HepG2 (cell line): ENCODE results near the gene PTPRH. TPM values are rescaled to one million over a fixed set of nuclear protein-coding genes. Genes with fewer than 3 reads are reported as not detected.

Experiments used
- ARNTL ChIP-seq: sonication (generic); formaldehyde crosslinking; IDR thresholded peaks from 2 replicates; pipeline ENCODE4 v1.4.0; 2020; ENCODE audit warnings: mild to moderate bottlenecking, missing genetic modification reagents
- ERF ChIP-seq: IDR thresholded peaks from 2 replicates; pipeline ENCODE4 v1.6.1; 2018; ENCODE audit warnings: missing biosample characterization, missing genetic modification reagents
- GATAD2A ChIP-seq: IDR thresholded peaks from 2 replicates; pipeline ENCODE4 v1.6.1; 2016
- GFI1 ChIP-seq: sonication (generic); formaldehyde crosslinking; IDR thresholded peaks from 2 replicates; pipeline ENCODE4 v1.5.0; 2020; ENCODE audit warnings: missing genetic modification reagents, mild to moderate bottlenecking, borderline replicate concordance
- GRHL1 ChIP-seq: sonication (generic); formaldehyde crosslinking; conservative IDR thresholded peaks from 2 replicates; pipeline ENCODE4 v1.8.0; 2022; ENCODE audit warnings: missing genetic modification reagents
- HCFC1 ChIP-seq: fragments of 150-350 bp; IDR thresholded peaks from 2 replicates; pipeline ENCODE4 v1.6.1; 2014; ENCODE audit warnings: low read depth, low read length
- HNF1B ChIP-seq: sonication (generic); formaldehyde crosslinking; IDR thresholded peaks from 2 replicates; pipeline ENCODE4 v1.5.1; 2020; ENCODE audit warnings: mild to moderate bottlenecking, moderate library complexity, missing genetic modification reagents
- ISL2 ChIP-seq: sonication (generic); formaldehyde crosslinking; IDR thresholded peaks from 2 replicates; pipeline ENCODE4 v1.5.0; 2020; ENCODE audit warnings: missing genetic modification reagents
- MNT ChIP-seq: fragments of 450-650 bp; IDR thresholded peaks from 2 replicates; pipeline ENCODE4 v1.6.1; 2016
- MTF2 ChIP-seq: sonication (generic); formaldehyde crosslinking; IDR thresholded peaks from 2 replicates; pipeline ENCODE4 v1.5.0; 2020; ENCODE audit warnings: missing genetic modification reagents, borderline replicate concordance
- PRPF4 ChIP-seq: fragments of 200-400 bp; formaldehyde crosslinking; IDR thresholded peaks from 2 replicates; pipeline ENCODE4 v1.6.1; 2016; ENCODE audit warnings: low read length, low read depth; ENCODE audit not compliant: poor library complexity, severe bottlenecking
- TFE3 ChIP-seq: IDR thresholded peaks from 2 replicates; pipeline ENCODE4 v1.6.1; 2016
- TSC22D2 ChIP-seq: sonication (generic); formaldehyde crosslinking; IDR thresholded peaks from 2 replicates; pipeline ENCODE4 v1.5.1; 2020; ENCODE audit warnings: missing genetic modification reagents, mild to moderate bottlenecking, borderline replicate concordance
- UBTF ChIP-seq: sonication (generic); formaldehyde crosslinking; IDR thresholded peaks from 2 replicates; pipeline ENCODE4 v1.4.0; 2020; ENCODE audit warnings: mild to moderate bottlenecking, missing genetic modification reagents
- ZFP62 ChIP-seq: sonication (generic); formaldehyde crosslinking; IDR thresholded peaks from 2 replicates; pipeline ENCODE4 v1.4.0; 2020; ENCODE audit warnings: missing genetic modification reagents
- ZNF75D ChIP-seq: sonication (generic); formaldehyde crosslinking; IDR thresholded peaks from 2 replicates; pipeline ENCODE4 v1.8.1; 2023; ENCODE audit warnings: missing genetic modification reagents, mild to moderate bottlenecking, borderline replicate concordance
- ZNF782 ChIP-seq: sonication (generic); formaldehyde crosslinking; IDR thresholded peaks from 2 replicates; pipeline ENCODE4 v1.4.0; 2020; ENCODE audit warnings: missing genetic modification reagents, mild to moderate bottlenecking, borderline replicate concordance
- ZUFSP ChIP-seq: sonication (generic); formaldehyde crosslinking; IDR thresholded peaks from 2 replicates; pipeline ENCODE4 v1.9.0; 2021; ENCODE audit warnings: missing genetic modification reagents, mild to moderate bottlenecking, borderline replicate concordance
- polyA plus RNA-seq, 8 experiments: library from polyadenylated mRNA; depleted of rRNA in 3 of 8; stranded (reverse) in 7 of 8; unstranded in 1 of 8; fragments of >200 nt; fragmentation: Illumina TruSeq in 4 of 8; extraction: Trizol in 4 of 8; gene quantifications; 2 replicates each; pipeline versions ENCODE4 v1.2.1 to v1.2.3, GENCODE V29; 2011 to 2016; ENCODE audit warnings: low read depth in 4 of 8, missing spikeins in 1 of 8, mixed read lengths in 1 of 8; ENCODE audit not compliant: insufficient read depth in 1 of 8
- total RNA-seq, 5 experiments: library from RNA; depleted of rRNA; stranded (reverse); fragments of >200 nt; fragmentation: Illumina TruSeq; extraction: Trizol; gene quantifications; 2 replicates each; pipeline ENCODE4 v1.2.3, GENCODE V29; 2016; ENCODE audit warnings: low read depth in 1 of 5

PTPRH gene
- total and polyA plus RNA-seq, 2 of the 13 experiments (the other 11 are each of a cell fraction or from before 2014, with no cell fraction given): 14.7 to 125 TPM

GRCh38 chr19:55160128-55160985, 48.9 kb downstream of the PTPRH start (continued):
- TF ChIP-seq UBTF: no peak
- no peak for TF ChIP-seq HCFC1
- peak; percentile 52; the same call in 1 of the 2 replicates for TF ChIP-seq ERF
- peak; percentile 56; the same call in 1 of the 2 replicates for TF ChIP-seq TSC22D2
- TF ChIP-seq ARNTL: peak; percentile 86
- 0 out of 2 replicates have a peak, but pooled peaks have one; percentile 3 for TF ChIP-seq MNT
- no peak for TF ChIP-seq GFI1
- no peak for TF ChIP-seq GRHL1 (CRISPR knock-in tag)
- no peak for TF ChIP-seq ZFP62 (CRISPR knock-in tag)
- TF ChIP-seq ISL2: no peak
- TF ChIP-seq ZNF782 (CRISPR knock-in tag): no peak
- TF ChIP-seq HNF1B (CRISPR knock-in tag): peak; percentile 64; the same call in 1 of the 2 replicates
- no peak for TF ChIP-seq PRPF4
- TF ChIP-seq ZNF75D (CRISPR knock-in tag): no peak
- no peak for TF ChIP-seq ZUFSP (CRISPR knock-in tag)
- TF ChIP-seq GATAD2A: peak; percentile 47
- TF ChIP-seq TFE3: 0 out of 2 replicates have a peak, but pooled peaks have one; percentile 34
- no peak for TF ChIP-seq MTF2 (CRISPR knock-in tag)
